Pericardium fibroblast (primary cell): Measurements from ENCODE around the gene KRTAP4-8. TPM values are rescaled to one million over a fixed set of nuclear protein-coding genes. Genes with fewer than 3 reads are reported as not detected.

Source experiments
- total RNA-seq: library from RNA; depleted of rRNA; stranded (reverse); fragments of >200 nt; gene quantifications from 2 replicates; pipeline ENCODE4 v1.2.3, GENCODE V29; 2015

Gene KRTAP4-8
- total RNA-seq, result not detected in 2 replicates

DNA sequence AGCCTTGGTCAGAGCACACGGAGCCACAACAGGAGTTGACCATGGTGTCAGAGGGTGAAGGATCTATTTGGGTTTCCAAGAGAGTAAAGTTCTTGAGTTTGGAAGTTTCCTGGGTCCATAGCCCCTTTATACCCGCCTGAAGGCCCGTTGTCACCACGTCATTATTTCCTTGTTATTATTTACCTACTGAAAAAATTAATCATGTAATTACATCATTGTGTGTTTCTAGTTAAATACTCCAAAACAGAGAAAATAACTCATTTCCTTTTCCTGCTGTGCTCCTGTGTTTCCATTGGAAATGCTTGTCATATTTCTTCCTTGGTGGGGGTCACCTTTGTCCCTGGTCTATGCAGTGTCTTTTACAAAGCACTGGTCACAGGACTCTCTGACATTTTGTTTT, at the start of gene KRTAP4-8:
KRTAP4-8 (minus strand) TSS at position 101 of the 400 bp plus-strand sequence; CDS start at position 43, 58 bp downstream.

DNA sequence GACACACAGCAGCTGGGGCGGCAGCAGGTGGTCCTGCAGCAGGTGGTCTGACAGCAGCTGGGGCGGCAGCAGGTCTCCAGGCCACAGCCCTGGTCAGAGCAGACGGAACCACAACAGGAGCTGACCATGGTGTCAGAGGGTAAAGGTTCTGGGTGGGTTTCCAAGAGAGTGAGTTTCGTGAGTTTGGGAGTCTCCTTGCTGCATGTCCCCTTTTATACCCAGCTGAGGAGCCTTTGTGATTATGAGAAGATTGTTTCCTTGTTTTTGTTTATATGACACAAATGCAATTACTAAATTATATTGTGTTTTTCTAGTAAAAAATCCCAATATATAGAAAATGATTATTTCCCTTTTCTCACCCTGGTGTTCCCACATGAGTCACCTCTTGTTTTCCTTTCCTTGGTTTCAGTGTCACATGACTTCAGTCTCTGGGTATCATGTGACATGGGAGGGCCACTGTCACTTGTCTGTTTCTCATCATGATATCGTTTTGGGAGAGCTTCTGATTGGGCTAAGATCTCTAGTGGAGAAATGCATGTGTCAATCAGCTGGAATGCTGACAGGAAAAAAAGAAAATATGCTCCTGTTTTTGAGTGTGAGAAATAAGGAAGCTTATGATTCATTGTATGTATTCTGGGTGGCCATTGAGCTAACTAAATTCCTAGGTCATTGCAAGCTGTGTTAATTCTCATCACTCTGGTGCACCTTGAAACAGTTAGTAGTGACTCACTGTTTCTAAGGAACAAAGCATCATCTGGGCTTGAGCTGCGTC, 42.6 kb upstream of the KRTAP4-8 start, which contains the start of gene KRTAP4-6:
KRTAP4-6 (minus strand) TSS at position 185 of the 772 bp plus-strand sequence; CDS start at position 128, 57 bp downstream.

DNA sequence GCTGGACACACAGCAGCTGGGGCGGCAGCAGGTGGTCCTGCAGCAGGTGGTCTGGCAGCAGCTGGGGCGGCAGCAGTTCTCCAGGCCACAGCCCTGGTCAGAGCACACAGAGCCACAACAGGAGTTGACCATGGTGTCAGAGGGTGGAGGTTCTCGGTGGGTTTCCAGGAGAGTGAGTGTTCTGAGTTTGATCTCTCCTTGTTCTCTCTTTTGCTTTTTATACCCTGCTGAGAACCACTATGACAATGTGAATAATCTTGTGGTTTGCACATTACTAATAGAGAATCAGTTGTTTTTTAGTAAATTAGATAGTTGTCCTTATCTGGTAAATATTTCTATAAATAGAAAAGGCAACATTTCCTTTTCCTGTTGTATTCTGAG, 26.0 kb upstream of the KRTAP4-8 start, which contains the start of gene KRTAP4-12:
KRTAP4-12 (minus strand) TSS at position 192 of the 381 bp plus-strand sequence; CDS start at position 132, 60 bp downstream.

DNA sequence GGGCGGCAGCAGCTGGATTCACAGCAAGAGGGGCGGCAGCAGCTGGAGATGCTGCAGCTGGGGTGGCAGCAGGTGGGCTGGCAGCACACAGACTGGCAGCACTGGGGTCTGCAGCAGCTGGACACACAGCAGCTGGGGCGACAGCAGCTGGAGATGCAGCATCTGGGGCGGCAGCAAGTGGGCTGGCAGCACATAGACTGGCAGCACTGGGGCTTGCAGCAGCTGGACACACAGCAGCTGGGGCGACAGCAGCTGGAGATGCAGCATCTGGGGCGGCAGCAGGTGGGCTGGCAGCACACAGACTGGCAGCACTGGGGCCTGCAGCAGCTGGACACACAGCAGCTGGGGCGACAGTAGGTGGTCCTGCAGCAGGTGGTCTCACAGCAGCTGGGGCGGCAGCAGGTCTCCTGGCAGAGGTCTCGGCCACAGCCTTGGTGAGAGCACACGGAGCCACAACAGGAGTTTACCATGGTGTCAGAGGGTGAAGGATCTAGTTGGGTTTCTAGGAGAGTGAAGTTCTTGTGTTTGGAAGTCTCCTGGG, 20.0 kb upstream of the KRTAP4-8 start, which contains the start of gene KRTAP4-11:
KRTAP4-11 (minus strand) TSS at position 528 of the 541 bp plus-strand sequence; CDS start at position 470, 58 bp downstream.

GRCh38 chr17:41105347-41105746, 7.4 kb upstream of the KRTAP4-8 start, which contains the start of gene KRTAP4-9:
TSS of gene KRTAP4-9 (plus strand) at chr17:41105389. CDS start at chr17:41105389, 0 bp downstream.

DNA sequence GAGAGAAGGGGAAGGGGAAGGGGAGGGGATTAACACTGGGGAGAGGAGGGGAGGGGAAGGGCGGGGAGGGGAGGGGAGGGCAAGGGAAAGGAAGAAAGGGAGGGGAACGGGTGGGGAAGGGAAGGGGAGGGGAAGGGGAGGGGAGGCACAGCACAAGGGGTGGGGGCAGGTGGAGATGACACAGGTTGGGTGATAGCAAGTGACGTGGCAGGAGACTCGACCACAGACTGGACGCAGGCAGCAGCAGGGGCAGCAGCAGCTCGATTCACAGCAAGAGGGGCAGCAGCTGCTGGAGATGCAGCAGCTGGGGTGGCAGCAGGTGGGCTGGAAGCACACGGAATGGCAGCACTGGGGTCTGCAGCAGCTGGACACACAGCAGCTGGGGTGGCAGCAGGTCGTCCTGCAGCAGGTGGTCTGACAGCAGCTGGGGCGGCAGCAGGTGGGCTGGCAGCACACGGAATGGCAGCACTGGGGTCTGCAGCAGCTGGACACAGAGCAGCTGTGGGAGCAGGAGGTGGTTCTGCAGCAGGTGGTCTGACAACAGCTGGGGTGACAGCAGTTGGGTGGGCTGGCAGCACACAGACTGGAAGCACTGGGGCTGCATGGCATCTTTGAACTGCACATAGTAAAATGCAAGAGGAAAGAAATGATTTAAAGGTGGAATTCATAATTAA, 3.8 kb upstream of the KRTAP4-8 start, which contains the start of gene KRTAP4-16:
KRTAP4-16 (minus strand) TSS at position 624 of the 674 bp plus-strand sequence; CDS start at position 624, 0 bp downstream.

GRCh38 chr17:41084100-41084856, 13.7 kb downstream of the KRTAP4-8 start, which contains the start of gene KRTAP4-7:
TSS of gene KRTAP4-7 (plus strand) at chr17:41084150. CDS start at chr17:41084207, 57 bp downstream.

GRCh38 chr17:41065829-41066624, 31.9 kb downstream of the KRTAP4-8 start, which contains the start of gene KRTAP2-4:
TSS of gene KRTAP2-4 (minus strand) at chr17:41065879. CDS start at chr17:41065845, 34 bp downstream.

DNA sequence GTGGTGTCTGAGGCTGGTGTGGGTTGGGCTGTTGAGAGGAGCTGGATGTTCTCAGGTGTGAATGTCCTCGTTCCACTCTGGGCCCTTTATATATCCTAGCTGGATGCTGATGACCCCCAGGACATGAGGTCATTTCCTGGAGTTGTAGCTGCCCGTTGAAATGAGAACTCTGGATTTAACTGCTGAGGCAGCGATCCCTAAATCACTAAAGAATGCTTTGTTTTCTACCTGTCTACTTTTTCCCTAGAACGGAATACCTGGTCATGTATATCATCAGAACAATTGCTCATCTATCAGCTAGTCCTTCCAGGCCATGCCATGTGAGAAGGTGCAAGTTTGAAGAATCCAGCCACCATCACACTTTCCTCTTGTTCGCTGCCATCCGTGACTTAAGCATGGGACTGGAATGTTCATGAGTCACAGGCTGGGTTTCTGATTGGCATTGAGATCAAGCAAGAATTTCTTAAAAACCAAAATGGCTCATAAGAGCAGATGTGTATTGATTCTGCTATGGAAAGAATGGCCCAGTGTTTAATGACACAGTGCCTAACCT, 37.8 kb downstream of the KRTAP4-8 start, which contains the start of gene KRTAP2-3:
KRTAP2-3 (minus strand) TSS at position 63 of the 553 bp plus-strand sequence. CDS start 64 bp downstream, outside the sequence.

DNA sequence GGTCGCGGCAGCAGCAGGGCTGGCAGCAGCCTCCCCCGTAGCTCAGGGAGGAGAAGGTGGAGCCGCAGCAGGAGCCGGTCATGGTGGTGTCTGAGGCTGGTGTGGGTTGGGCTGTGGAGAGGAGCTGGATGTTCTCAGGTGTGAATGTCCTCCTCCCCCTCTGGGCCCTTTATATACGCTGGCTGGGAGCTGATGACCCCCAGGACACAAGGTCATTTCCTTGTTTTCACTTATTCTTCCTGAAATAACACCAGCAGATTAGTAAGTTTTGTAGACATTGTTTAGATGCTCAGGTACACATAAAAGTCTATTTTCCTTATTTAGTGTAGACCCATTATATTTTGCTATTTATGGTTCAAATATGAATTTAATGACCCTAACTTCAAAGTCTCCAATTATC, 42.8 kb downstream of the KRTAP4-8 start, which contains the start of gene KRTAP2-2:
KRTAP2-2 (minus strand) TSS at position 101 of the 400 bp plus-strand sequence; CDS start at position 82, 19 bp downstream.

Other genes starting within 250 kb of the KRTAP4-8 start
- not detected in 2 replicates for gene KRT12, start 230.9 kb downstream of the KRTAP4-8 start, total RNA-seq
- not detected in 2 replicates for gene KRT20, start 212.9 kb downstream of the KRTAP4-8 start, total RNA-seq
- gene KRT23, start 160.5 kb downstream of the KRTAP4-8 start, total RNA-seq, result not detected in 2 replicates
- gene KRT39, start 131.2 kb downstream of the KRTAP4-8 start, total RNA-seq, result not detected in 2 replicates
- gene KRT40, start 113.8 kb downstream of the KRTAP4-8 start, total RNA-seq, result not detected in 2 replicates
- not detected in 2 replicates for gene KRTAP3-3, start 104.0 kb downstream of the KRTAP4-8 start, total RNA-seq
- gene KRTAP3-2, start 98.2 kb downstream of the KRTAP4-8 start, total RNA-seq, result not detected in 2 replicates
- not detected in 2 replicates for gene KRTAP3-1, start 89.0 kb downstream of the KRTAP4-8 start, total RNA-seq
- not detected in 2 replicates for gene KRTAP1-5, start 70.9 kb downstream of the KRTAP4-8 start, total RNA-seq
- gene KRTAP1-4, start 67.9 kb downstream of the KRTAP4-8 start, total RNA-seq, result not detected in 2 replicates
- gene KRTAP1-3, start 63.3 kb downstream of the KRTAP4-8 start, total RNA-seq, result not detected in 2 replicates
- gene KRTAP1-1, start 56.7 kb downstream of the KRTAP4-8 start, total RNA-seq, result not detected in 2 replicates
- gene KRTAP2-1, start 50.8 kb downstream of the KRTAP4-8 start, total RNA-seq, result not detected in 2 replicates
- gene KRTAP2-2, start 42.9 kb downstream of the KRTAP4-8 start, total RNA-seq, result not detected in 2 replicates
- gene KRTAP2-3, start 38.0 kb downstream of the KRTAP4-8 start, total RNA-seq, result not detected in 2 replicates
- not detected in 2 replicates for gene KRTAP2-4, start 32.3 kb downstream of the KRTAP4-8 start, total RNA-seq
- not detected in 2 replicates for gene KRTAP4-7, start 14.0 kb downstream of the KRTAP4-8 start, total RNA-seq
- not detected in 2 replicates for gene KRTAP4-16, start 4.1 kb upstream of the KRTAP4-8 start, total RNA-seq
- not detected in 2 replicates for gene KRTAP4-9, start 7.2 kb upstream of the KRTAP4-8 start, total RNA-seq
- not detected in 2 replicates for gene KRTAP4-11, start 20.2 kb upstream of the KRTAP4-8 start, total RNA-seq
- gene KRTAP4-12, start 26.0 kb upstream of the KRTAP4-8 start, total RNA-seq, result not detected in 2 replicates
- not detected in 2 replicates for gene KRTAP4-6, start 42.4 kb upstream of the KRTAP4-8 start, total RNA-seq
- gene KRTAP4-5, start 51.7 kb upstream of the KRTAP4-8 start, total RNA-seq, result not detected in 2 replicates
- not detected in 2 replicates for gene KRTAP4-4, start 62.6 kb upstream of the KRTAP4-8 start, total RNA-seq
- not detected in 2 replicates for gene KRTAP4-3, start 70.1 kb upstream of the KRTAP4-8 start, total RNA-seq
- not detected in 2 replicates for gene KRTAP4-2, start 80.1 kb upstream of the KRTAP4-8 start, total RNA-seq
- not detected in 2 replicates for gene KRTAP4-1, start 86.8 kb upstream of the KRTAP4-8 start, total RNA-seq
- not detected in 2 replicates for gene KRTAP9-1, start 91.7 kb upstream of the KRTAP4-8 start, total RNA-seq
- not detected in 2 replicates for gene KRTAP9-2, start 128.5 kb upstream of the KRTAP4-8 start, total RNA-seq
- gene KRTAP9-3, start 134.3 kb upstream of the KRTAP4-8 start, total RNA-seq, result not detected in 2 replicates
- not detected in 2 replicates for gene KRTAP9-8, start 139.9 kb upstream of the KRTAP4-8 start, total RNA-seq
- gene KRTAP9-4, start 151.5 kb upstream of the KRTAP4-8 start, total RNA-seq, result not detected in 2 replicates
- not detected in 2 replicates for gene KRTAP9-9, start 157.2 kb upstream of the KRTAP4-8 start, total RNA-seq
- not detected in 2 replicates for gene KRTAP9-6, start 167.2 kb upstream of the KRTAP4-8 start, total RNA-seq
- not detected in 2 replicates for gene KRTAP9-7, start 177.6 kb upstream of the KRTAP4-8 start, total RNA-seq
- not detected in 2 replicates for gene KRTAP29-1, start 204.7 kb upstream of the KRTAP4-8 start, total RNA-seq
- not detected in 2 replicates for gene KRTAP16-1, start 211.2 kb upstream of the KRTAP4-8 start, total RNA-seq
- gene KRTAP17-1, start 217.6 kb upstream of the KRTAP4-8 start, total RNA-seq, result not detected in 2 replicates